ENCODE results near the gene TRIM31.

DNA sequence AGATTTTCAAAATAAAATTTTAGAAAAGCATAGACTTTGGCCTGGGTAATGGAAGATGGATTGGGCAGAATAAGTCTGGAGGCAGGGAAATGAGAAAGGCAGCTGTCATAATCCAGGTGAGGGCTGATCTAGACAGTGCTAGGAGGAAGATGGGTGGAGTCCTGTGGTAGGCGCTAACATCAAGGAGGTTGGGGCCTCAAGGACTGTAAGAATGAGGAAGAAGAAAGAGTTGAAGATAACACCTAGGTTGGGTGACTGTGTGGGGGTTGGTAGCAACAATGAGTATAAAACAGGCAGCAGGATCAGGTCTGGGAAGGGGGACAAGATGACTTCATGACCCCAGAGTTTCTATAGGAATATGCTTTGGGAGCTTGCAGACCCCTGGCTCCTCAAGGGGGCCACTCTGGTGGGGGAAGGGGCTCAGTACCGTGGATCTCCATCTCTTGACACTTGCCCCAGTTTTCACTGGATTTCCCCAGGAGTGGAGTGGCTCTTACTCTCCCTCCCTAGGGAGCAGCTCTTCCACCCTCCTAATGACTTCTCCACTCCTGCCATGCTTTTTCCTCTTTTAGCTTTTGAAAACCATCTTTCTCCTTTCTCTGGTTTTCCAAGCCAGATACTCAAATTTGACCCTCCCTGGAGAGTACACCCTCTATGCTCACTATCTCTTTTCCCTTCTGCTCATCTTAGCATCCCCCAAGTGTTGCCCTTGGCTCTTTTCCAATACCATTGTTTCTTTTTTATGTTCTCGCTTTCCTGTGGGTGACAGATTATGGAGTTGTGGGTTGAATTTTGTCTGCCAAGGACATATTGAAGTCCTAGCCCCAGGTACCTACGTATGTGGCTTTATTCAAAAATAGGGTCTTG, 14.8 kb downstream of the TRIM31 start:
- TF ChIP-seq EP300 (IDR thresholded peaks at IDR 0.05; ENCODE audit: borderline replicate concordance) (no peak), TAF1 (IDR thresholded peaks at IDR 0.05; ENCODE audit: low read depth) (no peak)
- TF ChIP-seq, protein P1, sequence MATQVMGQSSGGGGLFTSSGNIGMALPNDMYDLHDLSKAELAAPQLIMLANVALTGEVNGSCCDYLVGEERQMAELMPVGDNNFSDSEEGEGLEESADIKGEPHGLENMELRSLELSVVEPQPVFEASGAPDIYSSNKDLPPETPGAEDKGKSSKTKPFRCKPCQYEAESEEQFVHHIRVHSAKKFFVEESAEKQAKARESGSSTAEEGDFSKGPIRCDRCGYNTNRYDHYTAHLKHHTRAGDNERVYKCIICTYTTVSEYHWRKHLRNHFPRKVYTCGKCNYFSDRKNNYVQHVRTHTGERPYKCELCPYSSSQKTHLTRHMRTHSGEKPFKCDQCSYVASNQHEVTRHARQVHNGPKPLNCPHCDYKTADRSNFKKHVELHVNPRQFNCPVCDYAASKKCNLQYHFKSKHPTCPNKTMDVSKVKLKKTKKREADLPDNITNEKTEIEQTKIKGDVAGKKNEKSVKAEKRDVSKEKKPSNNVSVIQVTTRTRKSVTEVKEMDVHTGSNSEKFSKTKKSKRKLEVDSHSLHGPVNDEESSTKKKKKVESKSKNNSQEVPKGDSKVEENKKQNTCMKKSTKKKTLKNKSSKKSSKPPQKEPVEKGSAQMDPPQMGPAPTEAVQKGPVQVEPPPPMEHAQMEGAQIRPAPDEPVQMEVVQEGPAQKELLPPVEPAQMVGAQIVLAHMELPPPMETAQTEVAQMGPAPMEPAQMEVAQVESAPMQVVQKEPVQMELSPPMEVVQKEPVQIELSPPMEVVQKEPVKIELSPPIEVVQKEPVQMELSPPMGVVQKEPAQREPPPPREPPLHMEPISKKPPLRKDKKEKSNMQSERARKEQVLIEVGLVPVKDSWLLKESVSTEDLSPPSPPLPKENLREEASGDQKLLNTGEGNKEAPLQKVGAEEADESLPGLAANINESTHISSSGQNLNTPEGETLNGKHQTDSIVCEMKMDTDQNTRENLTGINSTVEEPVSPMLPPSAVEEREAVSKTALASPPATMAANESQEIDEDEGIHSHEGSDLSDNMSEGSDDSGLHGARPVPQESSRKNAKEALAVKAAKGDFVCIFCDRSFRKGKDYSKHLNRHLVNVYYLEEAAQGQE (IDR thresholded peaks at IDR 0.05; ENCODE audit: low read depth) = no peak
- TF ChIP-seq, protein P2, sequence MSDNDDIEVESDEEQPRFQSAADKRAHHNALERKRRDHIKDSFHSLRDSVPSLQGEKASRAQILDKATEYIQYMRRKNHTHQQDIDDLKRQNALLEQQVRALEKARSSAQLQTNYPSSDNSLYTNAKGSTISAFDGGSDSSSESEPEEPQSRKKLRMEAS (IDR thresholded peaks at IDR 0.05) = no peak
